ENCODE data around the gene MRPL36. TPM values are rescaled to one million over a fixed set of nuclear protein-coding genes. Genes with fewer than 3 reads are reported as not detected.

Gene MRPL36
- polyA plus RNA-seq, 1 donor (not counting 4 experiments of a cell fraction or from before 2014, with no cell fraction given) = 121 TPM

DNA sequence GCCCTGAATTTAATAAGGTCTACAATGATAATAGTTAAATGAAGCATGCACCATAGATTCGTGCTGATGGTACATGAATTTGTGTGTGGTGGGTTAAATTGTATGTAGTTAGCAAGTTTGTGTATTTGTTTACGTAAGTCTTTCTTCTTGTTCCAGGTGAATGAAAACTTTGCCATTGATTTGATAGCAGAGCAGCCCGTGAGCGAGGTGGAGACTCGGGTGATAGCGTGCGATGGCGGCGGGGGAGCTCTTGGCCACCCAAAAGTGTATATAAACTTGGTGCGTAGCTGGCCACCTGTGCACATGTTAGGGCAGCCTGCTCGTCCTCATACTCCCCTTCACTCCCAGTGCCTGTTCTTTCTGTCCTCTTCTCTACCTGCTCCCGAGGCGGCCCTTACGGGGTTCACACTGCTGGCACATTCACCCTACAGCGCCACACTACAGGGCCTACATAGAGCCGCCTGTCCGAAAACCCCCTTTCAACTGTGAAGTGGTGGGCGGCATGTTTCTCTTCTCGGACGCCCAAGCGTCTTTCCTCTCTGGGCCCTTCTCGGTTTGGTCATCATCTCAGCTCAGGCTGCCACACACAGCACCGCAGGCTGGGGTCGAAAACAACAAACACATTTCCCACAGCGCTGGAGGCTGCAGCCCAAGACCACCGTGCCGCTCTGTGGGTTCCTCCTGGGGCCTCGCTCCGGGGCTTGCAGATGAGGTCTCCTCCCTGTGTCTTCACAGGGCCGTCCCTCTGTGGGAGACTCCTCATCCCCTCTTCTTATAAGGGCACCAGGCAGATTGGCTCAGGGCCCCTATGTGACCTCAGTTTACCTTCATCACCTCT, 14.8 kb upstream of the MRPL36 start:
- H3K79me2 ChIP-seq (ENCODE audit: control insufficient read depth, insufficient read depth, low read length) = peaks cover 37% of the 10 kb centered on the region
- no peaks in the 10 kb centered on the region for H3K4me1 ChIP-seq (ENCODE audit: control insufficient read depth, extremely low read depth, insufficient read depth, low read length)
- TF ChIP-seq CTCF (optimal IDR thresholded peaks at IDR 0.05 in 1 of 3, IDR thresholded peaks at IDR 0.05 in 1 of 3, conservative IDR thresholded peaks at IDR 0.05 in 1 of 3; ENCODE audit: extremely low read depth in 1 of 3, insufficient read depth in 2 of 3, low read length in 3 of 3) = no peak
- no peak for TF ChIP-seq EZH2 (IDR thresholded peaks at IDR 0.05; ENCODE audit: low read length)
- H3K27ac ChIP-seq (ENCODE audit: control insufficient read depth, insufficient read depth, low read length) = no peak overlapping the region
- dilution Hi-C loops (cut with MboI; ENCODE audit: extremely low pct_ligation_motif_present, low sequenced_read_pairs) = no loop called here
- peaks cover 4% of the 10 kb centered on the region for H4K20me1 ChIP-seq (ENCODE audit: control insufficient read depth, extremely low read depth, insufficient read depth, low read length)
- FAIRE-seq = no peak
- H3K36me3 ChIP-seq (ENCODE audit: control insufficient read depth in 2 of 2, extremely low read depth in 1 of 2, insufficient read depth in 2 of 2, low read length in 2 of 2) = peaks cover 30 to 51% of the 10 kb centered on the region in 2 experiments
- H3K9me1 ChIP-seq (ENCODE audit: control insufficient read depth, extremely low read depth, insufficient read depth, low read length) = no peaks in the 10 kb centered on the region
- no peaks in the 10 kb centered on the region for H3K27me3 ChIP-seq (ENCODE audit: control insufficient read depth, extremely low read depth, insufficient read depth, low read length)
- H3K9ac ChIP-seq (ENCODE audit: control insufficient read depth, extremely low read depth, insufficient read depth, low read length) = no peak overlapping the region
- no peak overlapping the region for H3K4me2 ChIP-seq (ENCODE audit: control insufficient read depth, extremely low read depth, insufficient read depth, low read depth, low read length)
- H2AFZ ChIP-seq (ENCODE audit: control insufficient read depth, low read length) = no peak overlapping the region
- no peak for DNase-seq (ENCODE audit: low read depth, low spot score)
- H3K9me3 ChIP-seq (ENCODE audit: control insufficient read depth, low read depth, low read length) = no peaks in the 10 kb centered on the region
- H3K4me3 ChIP-seq (ENCODE audit: control insufficient read depth in 2 of 3, extremely low read depth in 1 of 3, insufficient read depth in 2 of 3, low read depth in 1 of 3, low read length in 3 of 3) = no peak overlapping the region

DNA sequence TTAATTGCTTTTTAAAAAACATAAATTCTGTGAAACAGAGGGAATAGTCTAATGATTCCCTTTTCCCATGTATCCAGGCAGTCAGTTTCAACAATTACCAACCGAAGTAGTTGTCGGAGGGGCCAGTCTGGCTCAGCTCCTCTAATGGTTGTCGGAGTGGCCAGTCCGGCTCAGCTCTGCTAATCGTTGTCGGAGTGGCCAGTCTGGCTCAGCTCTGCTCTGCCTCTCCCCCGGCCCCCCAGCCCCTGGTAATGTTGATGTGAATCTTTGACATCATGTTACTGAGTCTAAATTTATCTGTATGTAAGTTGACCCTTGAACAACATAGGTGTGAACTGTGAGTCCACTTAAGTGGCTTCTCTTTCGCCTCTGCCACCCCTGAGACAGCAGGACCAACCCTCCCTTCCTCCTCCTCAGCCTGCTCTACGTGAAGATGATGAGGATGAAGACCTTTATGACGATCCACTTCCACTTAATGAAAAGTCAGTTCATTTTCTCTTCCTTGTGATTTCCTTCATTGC, 11.0 kb upstream of the MRPL36 start:
- H3K36me3 ChIP-seq (ENCODE audit: control insufficient read depth in 2 of 2, extremely low read depth in 1 of 2, insufficient read depth in 2 of 2, low read length in 2 of 2) = peaks cover 34 to 66% of the 10 kb centered on the region in 2 experiments
- no peak overlapping the region for H3K9ac ChIP-seq (ENCODE audit: control insufficient read depth, extremely low read depth, insufficient read depth, low read length)
- FAIRE-seq (no peak), DNase-seq (ENCODE audit: low read depth, low spot score) (no peak)
- H3K27me3 ChIP-seq (ENCODE audit: control insufficient read depth, extremely low read depth, insufficient read depth, low read length) = no peaks in the 10 kb centered on the region
- peaks cover 4% of the 10 kb centered on the region for H4K20me1 ChIP-seq (ENCODE audit: control insufficient read depth, extremely low read depth, insufficient read depth, low read length)
- no peak overlapping the region for H3K4me2 ChIP-seq (ENCODE audit: control insufficient read depth, extremely low read depth, insufficient read depth, low read depth, low read length)
- no peak overlapping the region for H2AFZ ChIP-seq (ENCODE audit: control insufficient read depth, low read length)
- H3K79me2 ChIP-seq (ENCODE audit: control insufficient read depth, insufficient read depth, low read length) = peaks cover 66% of the 10 kb centered on the region
- dilution Hi-C loops (cut with MboI; ENCODE audit: extremely low pct_ligation_motif_present, low sequenced_read_pairs) = no loop called here
- TF ChIP-seq EZH2 (IDR thresholded peaks at IDR 0.05; ENCODE audit: low read length) (no peak), CTCF (optimal IDR thresholded peaks at IDR 0.05 in 1 of 3, IDR thresholded peaks at IDR 0.05 in 1 of 3, conservative IDR thresholded peaks at IDR 0.05 in 1 of 3; ENCODE audit: extremely low read depth in 1 of 3, insufficient read depth in 2 of 3, low read length in 3 of 3) (no peak)
- H3K9me3 ChIP-seq (ENCODE audit: control insufficient read depth, low read depth, low read length) = peaks cover 4% of the 10 kb centered on the region
- no peaks in the 10 kb centered on the region for H3K9me1 ChIP-seq (ENCODE audit: control insufficient read depth, extremely low read depth, insufficient read depth, low read length)
- H3K4me3 ChIP-seq (ENCODE audit: control insufficient read depth in 2 of 3, extremely low read depth in 1 of 3, insufficient read depth in 2 of 3, low read depth in 1 of 3, low read length in 3 of 3) = no peak overlapping the region
- peaks cover 13% of the 10 kb centered on the region for H3K4me1 ChIP-seq (ENCODE audit: control insufficient read depth, extremely low read depth, insufficient read depth, low read length)
- H3K27ac ChIP-seq (ENCODE audit: control insufficient read depth, insufficient read depth, low read length) = no peak overlapping the region

All from keratinocyte (primary cell).